Activated CD4-positive, CD25-positive, alpha-beta regulatory T cell treated with anti-CD3 and anti-CD28 coated beads, Interleukin-2, amount 50 U/mL, for 16 hours (primary cell): ENCODE measurements around the gene GIT2.
"Not testable (repeated sequence)": the region's sequence is repeated elsewhere in the genome, so short reads cannot be mapped to it uniquely, and the experiment has no call there.

Source experiments
- DNase-seq: peaks from one replicate; pipeline ENCODE4 v3.0.0-alpha.2; 2020; ENCODE audit warnings: low read depth, low spot score

GIT2 gene

GRCh38 chr12:109923481-109924245 lies 72.5 kb downstream of the GIT2 start:
- DNase-seq: no peak

GRCh38 chr12:109923038-109923437 lies 73.1 kb downstream of the GIT2 start:
- no peak for DNase-seq

GRCh38 chr12:109921982-109922381 lies 74.2 kb downstream of the GIT2 start:
- DNase-seq: no peak

- no peak for DNase-seq
These were observed 75.8 kb downstream of the GIT2 start for GRCh38 chr12:109920261-109920780.

GRCh38 chr12:109919456-109919855 lies 76.7 kb downstream of the GIT2 start:
- DNase-seq: no peak

DNA sequence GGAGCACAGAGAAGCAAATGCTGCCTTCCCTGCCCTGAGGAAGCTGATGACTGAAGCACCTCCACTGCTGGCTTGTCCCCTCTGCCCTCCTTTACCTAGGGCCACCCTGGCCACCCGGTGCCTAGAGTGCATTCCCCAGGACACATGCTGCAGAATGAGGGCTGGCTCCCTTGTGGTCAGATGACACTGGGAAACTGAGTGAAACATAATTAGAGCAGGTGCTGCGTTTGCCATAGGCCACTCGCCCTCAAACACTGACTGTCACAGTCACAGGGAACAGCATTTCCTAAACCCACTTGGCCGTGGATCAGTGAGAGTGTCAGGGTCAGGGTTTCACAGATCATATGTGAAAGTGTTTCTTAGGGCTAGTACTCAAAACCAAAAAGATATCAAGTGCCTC lies 80.1 kb downstream of the GIT2 start:
- no peak for DNase-seq

GRCh38 chr12:109915171-109916040 lies 80.8 kb downstream of the GIT2 start:
- no peak for DNase-seq

DNA sequence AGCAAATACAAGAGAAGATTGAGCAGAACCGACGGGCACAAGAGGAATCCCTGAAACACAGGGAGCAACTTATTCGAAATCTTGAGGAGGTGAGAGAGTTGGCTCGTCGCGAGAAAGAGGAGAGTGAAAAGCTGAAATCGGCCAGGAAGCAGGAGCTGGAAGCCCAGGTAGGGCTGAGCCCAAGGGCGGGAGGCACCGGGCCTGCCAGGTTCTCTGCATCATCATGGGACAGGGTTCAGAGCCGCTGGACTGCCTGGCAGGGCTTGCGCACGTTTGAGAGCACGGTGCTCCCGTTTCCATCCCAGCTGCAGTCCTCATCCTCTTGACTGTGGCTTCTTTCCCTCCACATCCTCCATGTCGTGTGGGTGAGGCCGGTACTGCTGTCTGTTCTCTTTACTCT lies 81.7 kb downstream of the GIT2 start:
- no peak for DNase-seq

DNA sequence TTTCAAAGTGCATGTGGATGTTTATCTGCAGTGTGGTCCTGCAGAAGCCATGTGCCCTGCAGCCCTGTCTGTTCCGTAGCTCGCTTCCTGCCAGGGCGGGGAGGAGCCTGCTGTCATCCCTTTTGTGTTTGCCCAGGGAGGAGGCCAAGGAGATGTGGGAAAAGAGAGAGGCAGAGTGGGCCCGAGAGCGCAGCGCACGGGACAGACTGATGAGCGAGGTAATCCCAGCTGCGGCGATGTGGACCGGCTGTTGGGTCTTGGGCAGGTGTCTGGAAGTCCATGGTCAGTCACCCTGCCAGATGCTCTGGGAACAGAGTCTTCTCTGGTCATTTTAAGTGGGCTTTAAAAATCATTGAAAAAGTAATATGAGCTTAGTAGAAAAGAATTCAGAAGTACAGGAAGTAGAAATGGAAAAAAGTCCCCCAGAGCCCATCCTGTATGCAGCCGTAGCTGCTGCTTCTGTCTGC lies 83.3 kb downstream of the GIT2 start:
- no peak for DNase-seq

DNA sequence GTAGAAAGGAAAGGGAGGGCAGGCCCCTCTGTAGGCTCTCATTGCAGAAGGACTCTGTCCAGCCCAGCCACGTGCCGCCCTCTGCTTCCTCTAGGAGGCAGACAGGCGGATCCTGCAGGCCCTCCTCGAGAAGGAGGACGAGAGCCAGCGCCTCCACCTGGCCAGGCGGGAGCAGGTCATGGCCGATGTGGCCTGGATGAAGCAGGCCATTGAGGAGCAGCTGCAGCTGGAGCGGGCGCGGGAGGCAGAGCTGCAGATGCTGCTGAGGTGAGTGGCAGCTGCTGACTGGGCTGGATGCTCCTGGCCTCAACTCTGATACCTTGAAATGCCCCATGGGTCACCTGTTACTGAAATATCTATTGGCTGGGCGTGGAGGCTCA lies 85.2 kb downstream of the GIT2 start:
- no peak for DNase-seq

DNA sequence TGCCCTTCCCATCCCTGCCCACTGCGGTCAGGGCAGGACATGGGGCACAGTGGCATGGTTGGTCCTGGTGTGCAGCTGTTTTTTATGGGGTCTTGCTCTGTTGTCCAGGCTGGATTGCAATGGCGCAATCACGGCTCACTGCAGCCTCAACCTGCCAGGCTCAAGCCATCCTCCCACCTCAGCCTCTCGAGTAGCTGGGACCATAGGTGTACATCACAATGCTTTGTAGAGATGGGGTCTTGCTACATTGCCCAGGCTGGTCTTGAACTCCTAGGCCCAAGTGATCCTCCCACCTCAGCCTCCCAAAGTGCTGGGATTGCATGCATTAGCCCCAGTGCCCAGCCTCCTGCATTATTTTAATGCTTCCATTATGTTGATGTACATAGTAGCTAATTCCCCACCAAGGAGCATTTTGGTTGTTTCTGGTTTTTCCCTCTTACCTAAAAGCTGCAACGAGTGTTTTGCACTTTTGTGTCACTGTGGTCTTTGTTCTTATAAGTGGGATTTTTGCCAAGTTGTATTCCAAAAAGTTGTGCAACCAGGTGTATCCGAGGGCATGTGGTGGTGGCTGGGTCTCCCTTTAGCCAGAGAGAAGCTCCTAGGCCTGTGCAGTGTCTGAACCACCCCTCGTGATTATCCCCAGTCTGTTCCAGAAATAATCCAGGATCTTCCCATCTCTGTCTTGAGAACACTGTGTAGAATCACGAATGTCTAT lies 85.8 kb downstream of the GIT2 start:
- DNase-seq: no peak

- no peak for DNase-seq
These were observed 90.9 kb downstream of the GIT2 start for GRCh38 chr12:109905301-109905700.

GRCh38 chr12:109902891-109903418 lies 93.2 kb downstream of the GIT2 start:
- no peak for DNase-seq

- no peak for DNase-seq
These were observed 95.2 kb downstream of the GIT2 start for GRCh38 chr12:109900752-109901580.

- DNase-seq: peak; percentile 43
These were observed 96.1 kb downstream of the GIT2 start, which contains the start of gene TCHP for GRCh38 chr12:109899783-109900751. TCHP (plus strand) TSS chr12:109900274; CDS start chr12:109903027, 2,753 bp downstream.

DNA sequence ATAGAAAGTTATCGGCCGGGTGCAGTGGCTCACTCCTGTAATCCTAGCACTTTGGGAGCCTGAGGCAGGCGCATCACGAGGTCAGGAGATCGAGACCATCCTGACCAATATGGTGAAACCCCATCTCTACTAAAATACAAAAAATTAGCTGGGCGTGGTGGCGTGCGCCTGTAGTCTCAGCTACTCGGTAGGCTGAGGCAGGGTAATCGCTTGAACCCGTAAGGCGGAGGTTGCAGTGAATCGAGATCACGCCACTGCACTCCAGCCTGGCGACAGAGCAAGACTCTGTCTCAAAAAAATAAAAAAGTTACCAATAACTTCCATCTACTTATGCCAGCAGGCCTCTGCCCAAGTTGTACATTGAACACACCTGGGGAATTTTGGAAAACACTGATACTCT lies 96.8 kb downstream of the GIT2 start:
- not testable (repeated sequence) for DNase-seq

GRCh38 chr12:109897029-109897428 lies 99.1 kb downstream of the GIT2 start:
- DNase-seq: no peak

GRCh38 chr12:109896188-109896587 lies 100.0 kb downstream of the GIT2 start:
- DNase-seq: no peak

GRCh38 chr12:109894939-109895338 lies 101.2 kb downstream of the GIT2 start:
- no peak for DNase-seq
